ENCODE measurements around the gene LRRC4B.
A peak's percentile ranks its signal among the peaks of the same experiment; 100 is the strongest.

The LRRC4B gene

GRCh38 chr19:50515168-50515561 is 53.1 kb downstream of the LRRC4B start:
- Mint-ChIP-seq H3K9me3 (peaks cover 1% of the 10 kb centered on the region), H3K27ac (no peak overlapping the region), H3K27me3 (peaks cover 12% of the 10 kb centered on the region), H3K4me3 (no peak overlapping the region), H3K4me1 (peaks cover 18% of the 10 kb centered on the region), H3K36me3 (peaks cover 3% of the 10 kb centered on the region)
- DNase-seq (ENCODE audit: low spot score in 2 of 2) (no peak), ATAC-seq (ENCODE audit: low read depth) (no peak)

GRCh38 chr19:50514346-50515167 is 53.7 kb downstream of the LRRC4B start:
- Mint-ChIP-seq H3K4me1 (peaks cover 18% of the 10 kb centered on the region), H3K36me3 (peaks cover 3% of the 10 kb centered on the region), H3K4me3 (no peak overlapping the region), H3K9me3 (peaks cover 1% of the 10 kb centered on the region), H3K27ac (no peak overlapping the region), H3K27me3 (peaks cover 12% of the 10 kb centered on the region)
- ATAC-seq (ENCODE audit: low read depth) (no peak), DNase-seq (ENCODE audit: low spot score in 2 of 2) (no peak)

- peaks cover 1% of the 10 kb centered on the region for H3K9me3 Mint-ChIP-seq
- H3K4me3 Mint-ChIP-seq: peak within 1 kb of the TSS; percentile 59
- no peak for DNase-seq (ENCODE audit: low spot score in 2 of 2)
- no peak for ATAC-seq (ENCODE audit: low read depth)
- H3K27ac Mint-ChIP-seq: no peak within 1 kb of the TSS
- H3K36me3 Mint-ChIP-seq: peaks cover 3% of the 10 kb centered on the region
- peaks cover 22% of the 10 kb centered on the region for H3K4me1 Mint-ChIP-seq
- H3K27me3 Mint-ChIP-seq: peaks cover 12% of the 10 kb centered on the region
These were observed 54.4 kb downstream of the LRRC4B start, which contains the start of gene ASPDH for GRCh38 chr19:50513746-50514345. Gene ASPDH, minus strand, starts transcription at chr19:50513913. Its CDS starts 90 bp downstream, at chr19:50513823.

GRCh38 chr19:50512999-50513745 is 55.1 kb downstream of the LRRC4B start:
- DNase-seq (ENCODE audit: low spot score in 2 of 2) (no peak), ATAC-seq (ENCODE audit: low read depth) (no peak)
- H3K4me1 Mint-ChIP-seq: peaks cover 23% of the 10 kb centered on the region
- H3K36me3 Mint-ChIP-seq: peaks cover 4% of the 10 kb centered on the region
- H3K4me3 Mint-ChIP-seq: peak overlapping the region; percentile 59
- H3K9me3 Mint-ChIP-seq: peaks cover 1% of the 10 kb centered on the region
- no peak overlapping the region for H3K27ac Mint-ChIP-seq
- peaks cover 12% of the 10 kb centered on the region for H3K27me3 Mint-ChIP-seq

DNA sequence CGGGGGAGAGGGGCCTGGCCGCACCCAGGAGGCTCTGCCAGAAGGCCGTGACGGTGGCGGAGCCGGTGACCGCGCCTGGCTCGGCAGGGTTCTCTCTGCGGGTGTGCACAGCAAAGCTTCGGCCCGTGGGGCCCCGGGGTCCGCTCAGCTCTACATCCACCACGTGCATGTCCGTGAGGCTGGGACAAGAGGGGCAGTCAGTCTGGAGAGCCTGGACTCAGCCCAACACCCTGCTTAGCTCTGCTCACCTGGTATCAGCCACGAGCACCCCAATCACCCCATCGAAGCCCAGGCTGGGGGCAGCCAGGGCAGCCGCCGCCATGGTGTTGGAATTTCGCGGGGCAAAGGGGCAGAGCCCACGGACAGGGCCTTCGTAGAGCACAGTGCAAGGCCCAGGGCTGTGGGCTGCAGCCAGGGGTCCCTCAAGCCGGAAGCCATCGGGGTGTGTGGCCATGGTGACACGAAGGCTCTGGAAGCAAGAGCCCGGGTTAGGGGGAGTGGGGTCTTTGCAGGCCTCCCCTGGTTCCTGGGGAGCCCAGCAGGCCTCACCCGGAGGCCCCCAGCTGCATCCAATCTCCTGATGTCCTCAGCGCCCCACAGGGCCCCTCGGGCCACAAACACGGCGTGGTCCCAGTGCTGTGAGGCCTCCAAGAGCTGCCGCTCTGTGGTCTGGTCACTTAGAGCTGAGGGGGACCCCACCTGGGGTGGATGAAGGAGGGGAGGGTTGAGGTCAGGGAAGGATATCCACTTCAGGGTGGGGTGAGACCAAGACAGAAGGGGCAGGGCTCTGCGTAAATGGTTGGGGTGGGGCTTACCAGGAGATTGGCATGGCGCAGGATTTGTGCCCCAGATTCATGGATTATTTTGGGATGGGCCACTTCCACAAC is 55.9 kb downstream of the LRRC4B start:
- Mint-ChIP-seq H3K4me1 (peaks cover 26% of the 10 kb centered on the region), H3K9me3 (peaks cover 1% of the 10 kb centered on the region), H3K4me3 (no peak overlapping the region), H3K27ac (peak overlapping the region; percentile 98), H3K27me3 (peaks cover 12% of the 10 kb centered on the region), H3K36me3 (peaks cover 10% of the 10 kb centered on the region)
- ATAC-seq (ENCODE audit: low read depth): no peak
- DNase-seq (ENCODE audit: low spot score in 2 of 2): no peak

DNA sequence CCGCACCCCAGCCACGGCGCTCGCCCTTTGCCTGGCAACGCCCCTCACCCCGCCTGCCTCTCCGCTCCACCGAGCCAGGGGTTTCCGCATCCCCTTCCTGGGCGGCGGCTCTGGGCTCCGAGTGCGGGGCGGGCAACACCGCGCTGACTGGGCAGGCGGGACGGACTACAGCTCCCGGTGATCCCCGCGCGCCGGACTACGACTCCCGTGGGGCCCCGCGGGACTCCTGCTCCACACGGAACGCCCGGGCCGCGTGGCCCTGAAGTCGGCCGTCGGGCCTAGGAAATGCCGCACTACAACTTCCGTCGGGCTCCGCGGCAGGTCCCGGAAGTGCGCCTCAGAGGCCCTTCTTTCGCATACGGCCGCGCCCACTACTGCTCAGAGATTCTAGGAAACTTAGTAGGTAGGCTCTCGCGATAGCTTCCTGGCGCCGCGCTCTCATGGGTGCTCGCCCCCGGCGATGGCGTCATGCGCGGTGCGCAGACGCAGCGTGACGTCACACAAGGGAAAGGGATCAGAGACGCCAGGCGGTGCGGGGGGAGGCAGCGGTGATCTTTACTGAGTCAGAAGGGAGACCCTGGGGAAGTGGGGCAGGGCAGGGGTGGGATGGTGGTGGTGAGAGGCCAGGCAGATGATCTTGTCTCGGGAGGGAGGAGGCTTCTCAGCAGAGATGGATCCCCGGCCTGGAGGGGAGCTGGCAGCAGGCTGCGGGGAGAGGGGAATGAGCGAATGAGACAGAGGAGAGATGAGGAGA is 57.0 kb downstream of the LRRC4B start, which contains the start of gene JOSD2:
JOSD2 (minus strand) TSS at position 123 of the 754 bp plus-strand sequence. CDS start 760 bp downstream, outside the sequence.
- Mint-ChIP-seq H3K36me3 (peaks cover 16% of the 10 kb centered on the region), H3K4me3 (peak within 1 kb of the TSS; percentile 90), H3K9me3 (peaks cover 4% of the 10 kb centered on the region), H3K27ac (peak within 1 kb of the TSS; percentile 98), H3K4me1 (peaks cover 29% of the 10 kb centered on the region), H3K27me3 (peaks cover 12% of the 10 kb centered on the region)
- DNase-seq (ENCODE audit: low spot score in 2 of 2) (peak; percentile 92 to 95), ATAC-seq (ENCODE audit: low read depth) (peak; percentile 86)

DNA sequence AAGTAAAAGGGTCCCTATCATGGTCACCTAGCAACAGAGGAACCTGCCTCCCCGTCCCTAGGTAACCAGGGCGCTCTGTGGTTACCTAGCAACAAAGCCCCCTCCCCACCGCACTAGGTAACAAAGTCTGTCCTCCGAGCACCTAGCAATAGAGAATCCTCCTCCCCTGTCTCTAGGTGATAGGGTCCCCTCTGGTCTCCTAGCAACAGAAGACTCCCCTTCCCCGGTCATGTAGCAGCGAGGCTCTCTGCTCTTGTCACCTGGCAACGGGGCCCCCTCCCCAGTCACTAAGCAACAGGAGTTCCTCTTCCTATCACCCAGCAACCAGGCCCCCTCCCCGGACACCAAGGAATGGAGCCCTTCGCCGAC is 57.6 kb downstream of the LRRC4B start:
- no peak for ATAC-seq (ENCODE audit: low read depth)
- H3K27ac Mint-ChIP-seq: peak overlapping the region; percentile 98
- peaks cover 12% of the 10 kb centered on the region for H3K27me3 Mint-ChIP-seq

GRCh38 chr19:50510121-50510670 is 58.0 kb downstream of the LRRC4B start:
- peaks cover 4% of the 10 kb centered on the region for H3K9me3 Mint-ChIP-seq
- peak overlapping the region; percentile 90 for H3K4me3 Mint-ChIP-seq
- DNase-seq (ENCODE audit: low spot score in 2 of 2): no peak
- no peak for ATAC-seq (ENCODE audit: low read depth)
- H3K4me1 Mint-ChIP-seq: peaks cover 29% of the 10 kb centered on the region
- peaks cover 17% of the 10 kb centered on the region for H3K36me3 Mint-ChIP-seq
- H3K27me3 Mint-ChIP-seq: peaks cover 12% of the 10 kb centered on the region
- H3K27ac Mint-ChIP-seq: peak overlapping the region; percentile 98

More for the DNA sequence above, 57.6 kb downstream of the LRRC4B start:
- no peak for DNase-seq (ENCODE audit: low spot score in 2 of 2)
- peaks cover 4% of the 10 kb centered on the region for H3K9me3 Mint-ChIP-seq
- peak overlapping the region; percentile 90 for H3K4me3 Mint-ChIP-seq
- H3K4me1 Mint-ChIP-seq: peaks cover 29% of the 10 kb centered on the region
- H3K36me3 Mint-ChIP-seq: peaks cover 16% of the 10 kb centered on the region

GRCh38 chr19:50509366-50509765 is 58.9 kb downstream of the LRRC4B start:
- no peak for ATAC-seq (ENCODE audit: low read depth)
- H3K27ac Mint-ChIP-seq: peak overlapping the region; percentile 7
- no peak for DNase-seq (ENCODE audit: low spot score in 2 of 2)
- H3K4me1 Mint-ChIP-seq: peaks cover 28% of the 10 kb centered on the region
- H3K27me3 Mint-ChIP-seq: peaks cover 10% of the 10 kb centered on the region
- peaks cover 4% of the 10 kb centered on the region for H3K9me3 Mint-ChIP-seq
- peaks cover 18% of the 10 kb centered on the region for H3K36me3 Mint-ChIP-seq
- H3K4me3 Mint-ChIP-seq: peak overlapping the region; percentile 9

GRCh38 chr19:50508843-50509190 is 59.4 kb downstream of the LRRC4B start:
- DNase-seq (ENCODE audit: low spot score in 2 of 2) (no peak), ATAC-seq (ENCODE audit: low read depth) (no peak)
- Mint-ChIP-seq H3K4me3 (peak overlapping the region; percentile 17), H3K4me1 (peaks cover 26% of the 10 kb centered on the region), H3K36me3 (peaks cover 18% of the 10 kb centered on the region), H3K9me3 (peaks cover 4% of the 10 kb centered on the region), H3K27me3 (peaks cover 6% of the 10 kb centered on the region), H3K27ac (peak overlapping the region; percentile 7)

DNA sequence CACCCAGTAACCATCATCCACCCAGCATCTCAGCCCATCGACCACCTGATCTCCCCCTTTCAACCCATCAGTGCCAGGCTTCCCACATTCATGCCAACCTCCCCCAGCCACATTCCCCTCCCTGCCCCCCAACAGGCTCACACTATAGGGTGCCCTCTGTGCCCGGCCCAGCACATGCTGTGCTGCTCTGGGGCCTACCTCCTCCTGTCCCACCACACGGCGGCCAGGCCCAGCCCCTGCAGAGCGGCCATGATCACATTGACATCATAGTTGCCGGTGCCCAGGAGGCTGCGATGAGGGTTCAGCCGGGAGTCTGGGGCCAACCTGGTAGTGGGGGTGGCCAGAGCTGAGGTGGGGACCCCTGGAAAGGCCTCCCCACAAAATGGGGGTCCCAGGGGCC is 60.9 kb downstream of the LRRC4B start:
- Mint-ChIP-seq H3K27ac (peak overlapping the region; percentile 80), H3K4me1 (peaks cover 22% of the 10 kb centered on the region), H3K4me3 (no peak overlapping the region), H3K36me3 (peaks cover 18% of the 10 kb centered on the region), H3K27me3 (peaks cover 1% of the 10 kb centered on the region), H3K9me3 (peaks cover 4% of the 10 kb centered on the region)
- ATAC-seq (ENCODE audit: low read depth): no peak
- no peak for DNase-seq (ENCODE audit: low spot score in 2 of 2)

DNA sequence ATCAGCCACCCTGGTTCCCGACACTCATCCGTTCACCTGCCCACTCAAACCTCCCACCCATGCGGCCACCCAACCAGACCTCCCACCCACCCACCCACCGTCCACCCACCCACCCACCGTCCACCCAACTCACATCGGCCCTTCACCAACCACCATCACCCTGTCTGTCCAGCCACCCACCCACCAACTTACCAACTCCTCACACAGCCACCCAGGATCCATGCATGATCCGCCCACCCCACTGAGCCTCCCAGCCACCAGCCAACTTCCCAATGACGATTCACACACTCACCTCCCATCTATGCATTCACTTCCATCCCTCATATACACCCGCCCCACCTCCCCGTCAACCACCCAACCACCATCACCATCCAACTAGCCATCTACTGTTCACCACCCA is 61.5 kb downstream of the LRRC4B start:
- no peak overlapping the region for H3K4me3 Mint-ChIP-seq
- no peak for DNase-seq (ENCODE audit: low spot score in 2 of 2)
- peaks cover 4% of the 10 kb centered on the region for H3K9me3 Mint-ChIP-seq
- peaks cover 21% of the 10 kb centered on the region for H3K36me3 Mint-ChIP-seq
- H3K27ac Mint-ChIP-seq: peak overlapping the region; percentile 80
- no peak for ATAC-seq (ENCODE audit: low read depth)
- peaks cover 20% of the 10 kb centered on the region for H3K4me1 Mint-ChIP-seq
- peaks cover 1% of the 10 kb centered on the region for H3K27me3 Mint-ChIP-seq
